Uterus (tissue), 4 donors: Measurements from ENCODE around the gene HAS3. TPM values are rescaled to one million over a fixed set of nuclear protein-coding genes. Genes with fewer than 3 reads are reported as not detected.
"Not testable (repeated sequence)": the region's sequence is repeated elsewhere in the genome, so short reads cannot be mapped to it uniquely, and the experiment has no call there.

Experiments used
- DNase-seq, 2 donors: peaks; one replicate each; pipeline ENCODE4 v3.0.0-alpha.2; 2019 to 2020
- H3K27ac ChIP-seq, 2 donors: fragments of 200-600 bp; sonication (generic); 1 replicate in 1 of 2; 2 replicates in 1 of 2; pipeline ENCODE4 v1.5.1; 2016 to 2018
- H3K27me3 ChIP-seq, 2 donors: fragments of 200-600 bp; sonication (generic); one replicate each; pipeline ENCODE4 v1.5.1; 2018 to 2019; ENCODE audit warnings: control low read depth in 1 of 2
- H3K36me3 ChIP-seq, 2 donors: fragments of 200-600 bp; sonication (generic); one replicate each; pipeline ENCODE4 v1.5.1; 2019; ENCODE audit warnings: control low read depth in 1 of 2
- H3K4me1 ChIP-seq, 2 donors: fragments of 200-600 bp; sonication (generic); one replicate each; pipeline ENCODE4 v1.5.1; 2018 to 2019; ENCODE audit warnings: control low read depth in 1 of 2
- H3K4me3 ChIP-seq, 2 donors: fragments of 200-600 bp; sonication (generic); 1 replicate in 1 of 2; 2 replicates in 1 of 2; pipeline ENCODE4 v1.5.1; 2018 to 2019; ENCODE audit warnings: mild to moderate bottlenecking in 1 of 2
- H3K9me3 ChIP-seq, 2 donors: fragments of 200-600 bp; sonication (generic); one replicate each; pipeline ENCODE4 v1.5.1; 2019; ENCODE audit warnings: control low read depth in 1 of 2
- POLR2A ChIP-seq, 2 donors: fragments of 450-650 bp; IDR thresholded peaks; one replicate each; pipeline ENCODE4 v1.6.1; 2016; ENCODE audit warnings: antibody characterized with exemption in 2 of 2, mild to moderate bottlenecking in 1 of 2, moderate library complexity in 1 of 2
- intact Hi-C: fragments of 100-400 bp; cut with DNase I; formaldehyde crosslinking; loops from one replicate; pipeline ENCODE4 v1.15.1; 2023; ENCODE audit warnings: low total_unique reads
- total RNA-seq, 4 donors: library from RNA; depleted of rRNA in 3 of 4; stranded (reverse); fragments of >200 nt in 3 of 4; gene quantifications; one replicate each; pipeline versions ENCODE4 v1.1.0 to v1.2.4, GENCODE V29; 2014 to 2023
- TF ChIP-seq, protein P1 (sequence below), 4 experiments: fragments of 200-600 bp in 2 of 4; fragments of 450-650 bp in 2 of 4; sonication (generic) in 2 of 4; IDR thresholded peaks; one replicate each; pipeline ENCODE4 v1.5.1; 2016 to 2019; ENCODE audit warnings: antibody characterized with exemption in 4 of 4, mild to moderate bottlenecking in 2 of 4, moderate library complexity in 1 of 4
- donor health status: DM: yes; HTN: yes; CAD: no.

HAS3 gene
- total RNA-seq = 1 to 10 TPM in 3 of 4 donors, under 1 TPM in 1; under 0.01 to 2.6 (median 1.8) TPM

DNA sequence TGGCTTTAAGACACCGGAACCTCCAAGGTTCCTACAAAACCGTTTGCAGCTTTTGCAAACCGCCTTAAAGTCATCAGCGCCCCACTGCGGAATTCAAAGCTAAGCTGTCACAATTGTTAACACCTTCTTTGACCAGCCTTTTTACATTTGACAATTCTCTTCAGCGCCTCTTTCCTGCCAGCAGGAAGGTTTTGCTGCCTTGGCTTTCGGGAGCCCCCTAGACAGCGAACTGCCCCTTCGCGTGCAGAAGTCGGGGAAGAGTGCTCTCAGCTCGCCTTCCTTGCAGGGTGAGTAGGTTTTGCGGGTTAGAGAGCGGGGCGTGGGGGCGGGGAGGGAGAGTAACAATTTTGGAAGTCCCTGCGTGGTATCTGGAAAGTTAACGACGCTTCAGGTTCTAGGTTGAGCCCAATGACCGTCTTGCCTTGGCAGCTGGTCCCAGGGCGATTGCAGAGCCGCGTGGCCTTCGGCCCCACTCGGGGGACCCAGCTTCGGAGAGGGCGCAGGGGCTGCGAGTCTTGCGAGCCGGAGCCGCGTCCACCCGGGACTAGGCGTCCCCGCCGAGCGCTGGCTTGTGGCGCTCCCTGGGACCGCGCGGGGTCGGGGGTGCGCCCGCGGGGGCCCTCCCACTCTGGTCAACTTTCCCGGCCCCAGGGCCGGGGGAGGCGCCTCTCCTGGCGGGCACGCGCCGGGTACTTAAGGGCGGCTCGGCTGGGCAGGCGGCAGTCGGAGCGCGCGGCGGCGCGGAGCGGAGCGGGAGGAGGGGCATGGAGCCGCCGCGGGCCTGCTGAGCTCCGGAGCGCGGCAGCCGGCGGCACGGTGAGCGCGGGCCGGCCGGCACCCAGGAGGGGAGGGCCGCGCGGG lies at the start of gene HAS3:
Gene HAS3 (plus strand): TSS at position 153 of the 861 bp plus-strand sequence. CDS start 3,743 bp downstream, outside the sequence.
- peaks cover 0 to 16% of the 10 kb centered on the region in 2 donors for H3K4me1 ChIP-seq
- peaks cover 0 to 11% of the 10 kb centered on the region in 2 donors for H3K27me3 ChIP-seq
- DNase-seq = no peak
- peak within 1 kb of the TSS; percentile 25 to 46 for H3K4me3 ChIP-seq
- H3K9me3 ChIP-seq = no peaks in the 10 kb centered on the region
- peak; percentile 10 to 30 for TF ChIP-seq POLR2A (IDR thresholded peaks at IDR 0.05)
- TF ChIP-seq, protein P1, sequence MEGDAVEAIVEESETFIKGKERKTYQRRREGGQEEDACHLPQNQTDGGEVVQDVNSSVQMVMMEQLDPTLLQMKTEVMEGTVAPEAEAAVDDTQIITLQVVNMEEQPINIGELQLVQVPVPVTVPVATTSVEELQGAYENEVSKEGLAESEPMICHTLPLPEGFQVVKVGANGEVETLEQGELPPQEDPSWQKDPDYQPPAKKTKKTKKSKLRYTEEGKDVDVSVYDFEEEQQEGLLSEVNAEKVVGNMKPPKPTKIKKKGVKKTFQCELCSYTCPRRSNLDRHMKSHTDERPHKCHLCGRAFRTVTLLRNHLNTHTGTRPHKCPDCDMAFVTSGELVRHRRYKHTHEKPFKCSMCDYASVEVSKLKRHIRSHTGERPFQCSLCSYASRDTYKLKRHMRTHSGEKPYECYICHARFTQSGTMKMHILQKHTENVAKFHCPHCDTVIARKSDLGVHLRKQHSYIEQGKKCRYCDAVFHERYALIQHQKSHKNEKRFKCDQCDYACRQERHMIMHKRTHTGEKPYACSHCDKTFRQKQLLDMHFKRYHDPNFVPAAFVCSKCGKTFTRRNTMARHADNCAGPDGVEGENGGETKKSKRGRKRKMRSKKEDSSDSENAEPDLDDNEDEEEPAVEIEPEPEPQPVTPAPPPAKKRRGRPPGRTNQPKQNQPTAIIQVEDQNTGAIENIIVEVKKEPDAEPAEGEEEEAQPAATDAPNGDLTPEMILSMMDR (IDR thresholded peaks at IDR 0.05) = no peak
- no peaks in the 10 kb centered on the region for H3K36me3 ChIP-seq
- no peak within 1 kb of the TSS for H3K27ac ChIP-seq
- intact Hi-C loops = no loop called here

GRCh38 chr16:69055980-69056379 lies 49.5 kb upstream of the HAS3 start:
- H3K4me3 ChIP-seq = no peak overlapping the region
- H3K27me3 ChIP-seq = no peaks in the 10 kb centered on the region
- H3K36me3 ChIP-seq = no peaks in the 10 kb centered on the region
- H3K9me3 ChIP-seq = no peaks in the 10 kb centered on the region
- TF ChIP-seq POLR2A (IDR thresholded peaks at IDR 0.05) = no peak
- TF ChIP-seq, protein P1 (IDR thresholded peaks at IDR 0.05) = no peak
- no peak for DNase-seq
- no peaks in the 10 kb centered on the region for H3K4me1 ChIP-seq
- H3K27ac ChIP-seq = no peak overlapping the region
- intact Hi-C loops = no loop called here

DNA sequence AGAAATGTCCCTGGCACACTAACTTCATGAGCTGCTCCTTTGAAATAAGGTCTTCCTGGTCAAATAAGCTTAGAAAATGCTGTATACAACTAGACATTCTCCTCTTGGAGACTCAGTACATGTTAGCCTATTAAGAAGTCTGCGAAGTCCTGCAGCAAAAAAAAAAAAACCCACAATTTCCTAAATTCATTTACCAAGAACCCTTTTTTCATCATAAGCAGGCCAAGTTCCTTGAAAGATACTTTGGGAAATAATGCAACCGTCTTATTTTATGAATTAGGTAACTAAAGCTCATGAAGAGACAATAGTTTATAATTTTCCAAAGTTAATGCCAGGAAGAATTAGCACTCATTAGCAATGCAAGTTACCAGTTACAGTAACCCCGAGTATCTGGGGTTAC lies 49.0 kb upstream of the HAS3 start:
- no peak overlapping the region for H3K27ac ChIP-seq
- H3K4me1 ChIP-seq = no peaks in the 10 kb centered on the region
- no peaks in the 10 kb centered on the region for H3K36me3 ChIP-seq
- DNase-seq = no peak
- H3K4me3 ChIP-seq = no peak overlapping the region
- H3K27me3 ChIP-seq = no peaks in the 10 kb centered on the region
- intact Hi-C loops = no loop called here
- no peak for TF ChIP-seq POLR2A (IDR thresholded peaks at IDR 0.05)
- TF ChIP-seq, protein P1 (IDR thresholded peaks at IDR 0.05) = no peak
- no peaks in the 10 kb centered on the region for H3K9me3 ChIP-seq

DNA sequence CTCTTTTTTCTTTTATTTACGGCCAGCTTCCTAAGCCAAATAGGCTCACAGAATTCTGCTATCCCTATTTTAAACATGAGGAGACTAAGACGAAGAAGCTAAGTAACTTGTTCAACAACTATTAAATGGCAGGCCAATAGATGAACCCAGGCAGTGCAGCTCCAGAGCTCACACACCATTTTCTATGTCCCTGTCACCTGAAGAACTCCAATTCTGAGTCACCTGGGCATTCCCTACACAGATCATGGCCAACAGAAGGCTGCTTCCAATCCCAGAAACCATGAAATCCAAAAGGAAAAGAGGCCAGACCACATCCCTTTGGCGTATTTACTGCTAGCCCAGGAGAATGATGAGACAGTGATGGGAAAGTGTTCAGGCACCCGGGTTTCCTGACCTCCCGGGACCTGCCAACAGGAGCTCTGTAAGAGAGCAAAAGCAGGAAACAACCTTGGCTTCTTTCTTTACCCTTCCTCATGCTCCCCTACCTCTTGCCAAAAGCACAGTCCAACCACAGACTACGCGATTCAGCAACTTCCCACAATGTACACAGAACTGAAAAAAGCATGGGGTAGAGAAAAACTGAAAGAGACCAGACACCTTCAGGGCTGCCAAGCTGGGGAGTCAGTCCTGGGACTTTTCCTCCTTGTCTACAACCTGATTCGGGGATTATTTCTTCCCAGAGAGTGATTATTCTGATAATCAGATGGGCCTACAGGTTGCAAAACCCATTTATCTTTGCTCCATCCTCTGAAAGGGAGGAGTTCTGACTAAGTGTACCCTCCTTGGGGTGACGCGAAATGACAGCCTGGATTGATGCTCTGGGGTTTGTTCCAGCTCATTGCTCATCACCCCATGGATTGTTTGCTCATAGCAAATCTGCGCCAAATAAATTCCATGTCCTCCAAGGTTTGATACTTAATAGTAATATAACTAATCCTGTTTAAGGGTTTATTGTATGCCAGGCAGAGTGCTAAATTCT lies 47.8 kb upstream of the HAS3 start:
- Histone ChIP-seq H3K4me1 (no peaks in the 10 kb centered on the region), H3K36me3 (no peaks in the 10 kb centered on the region), H3K27me3 (no peaks in the 10 kb centered on the region), H3K27ac (peak overlapping the region; percentile 16 to 72), H3K9me3 (no peaks in the 10 kb centered on the region), H3K4me3 (no peak overlapping the region)
- peak; percentile 61 to 62 for DNase-seq
- intact Hi-C loops = no loop called here
- TF ChIP-seq, protein P1 (IDR thresholded peaks at IDR 0.05) = no peak
- TF ChIP-seq POLR2A (IDR thresholded peaks at IDR 0.05) = no peak

- H3K9me3 ChIP-seq, H3K4me3 ChIP-seq, H3K4me1 ChIP-seq, DNase-seq, H3K36me3 ChIP-seq, H3K27ac ChIP-seq, intact Hi-C loops, H3K27me3 ChIP-seq: not testable (repeated sequence)
Observed at GRCh38 chr16:69063491-69063890, 42.0 kb upstream of the HAS3 start.
